Lung (tissue), 16 donors: ENCODE results near the gene LMX1B. TPM values are rescaled to one million over a fixed set of nuclear protein-coding genes. Genes with fewer than 3 reads are reported as not detected.

Experiments
- ATAC-seq: fragments of 200-7000 bp; cut with Tn5 transposase; one replicate; pipeline ENCODE4 v1.9.1; 2020; ENCODE audit warnings: moderate number of reproducible peaks; ENCODE audit not compliant: insufficient read depth, low FRiP score
- DNase-seq, 3 donors: peaks; one replicate each; pipeline ENCODE4 v3.0.0-alpha.2; 2013 to 2017
- H3K27ac ChIP-seq, 2 donors: one replicate each; pipeline ENCODE4 v1.5.1; 2013; ENCODE audit warnings: mild to moderate bottlenecking in 2 of 2, moderate library complexity in 2 of 2, control low read depth in 1 of 2, inconsistent platforms in 1 of 2, low read depth in 1 of 2, low read length in 1 of 2
- H3K27me3 ChIP-seq, 3 donors: one replicate each; pipeline ENCODE4 v1.5.1; 2013; ENCODE audit warnings: low read length in 2 of 3; ENCODE audit not compliant: control insufficient read depth in 3 of 3, insufficient read depth in 3 of 3
- H3K36me3 ChIP-seq, 4 donors: one replicate each; pipeline ENCODE4 v1.5.1; 2013; ENCODE audit warnings: low read length in 4 of 4, mild to moderate bottlenecking in 1 of 4, moderate library complexity in 1 of 4; ENCODE audit not compliant: control insufficient read depth in 4 of 4, insufficient read depth in 4 of 4
- H3K4me1 ChIP-seq, 5 donors: one replicate each; pipeline ENCODE4 v1.5.1; 2013; ENCODE audit warnings: low read length in 5 of 5, mild to moderate bottlenecking in 2 of 5, moderate library complexity in 1 of 5; ENCODE audit not compliant: control insufficient read depth in 5 of 5, insufficient read depth in 5 of 5
- H3K4me3 ChIP-seq: one replicate; pipeline ENCODE4 v1.5.1; 2013; ENCODE audit warnings: mild to moderate bottlenecking, control low read depth, moderate library complexity
- H3K9ac ChIP-seq, 2 donors: one replicate each; pipeline ENCODE4 v1.5.1; 2013; ENCODE audit warnings: low read length in 2 of 2, control low read depth in 1 of 2; ENCODE audit not compliant: insufficient read depth in 1 of 2
- H3K9me3 ChIP-seq, 4 donors: one replicate each; pipeline ENCODE4 v1.5.1; 2013; ENCODE audit warnings: low read length in 3 of 4, mild to moderate bottlenecking in 1 of 4, moderate library complexity in 1 of 4; ENCODE audit not compliant: control insufficient read depth in 4 of 4, insufficient read depth in 3 of 4
- CTCF ChIP-seq: IDR thresholded peaks from 2 replicates; pipeline ENCODE4 v1.5.1; 2012; ENCODE audit warnings: mild to moderate bottlenecking; ENCODE audit errors: control extremely low read depth, extremely low read depth
- WGBS, 2 donors: extraction: QIAGEN DNeasy Blood & Tissue Kit; methylation state at CpG; one replicate each; pipeline ENCODE4 v1.1.7; 2013; 5-methylcytosine and 5-hydroxymethylcytosine counted together
- long read RNA-seq, 5 donors: transcript quantifications; one replicate each; lab custom pipeline, GENCODE V29; 2026
- polyA plus RNA-seq, 2 donors: library from polyadenylated mRNA; stranded (reverse); fragments of 200-250 nt; gene quantifications; one replicate each; pipeline ENCODE4 v1.2.1, GENCODE V29; 2013
- total RNA-seq, 2 donors: library from RNA; depleted of rRNA in 1 of 2; stranded (reverse); fragments of >200 nt in 1 of 2; gene quantifications; one replicate each; pipeline ENCODE4 v1.2.1, GENCODE V29; 2014 to 2021
- donor health status: control.
- donor health status: control.
- donor health status: Bipolar disorder and iron deficiency.
- donor health status: healthy.
- donor health status: DM: yes; HTN: yes; CAD: no.

Gene LMX1B
- under 1 TPM; 0.14 to 0.77 TPM for total RNA-seq
- polyA plus RNA-seq: under 1 TPM; under 0.01 to 0.06 TPM
- long read RNA-seq, donor 1: 0 reads
- long read RNA-seq, donor 2: 0 reads
- long read RNA-seq, donor 3: 0 reads
- long read RNA-seq, donor 4: 0 reads
- long read RNA-seq, donor 5: 0 reads

GRCh38 chr9:126613651-126614050, at the start of gene LMX1B:
Gene LMX1B (plus strand): TSS chr9:126613928. CDS start chr9:126614450, 522 bp downstream.
- Histone ChIP-seq H3K4me3 (no peak within 1 kb of the TSS), H3K27me3 (peaks cover 21 to 80% (median 62%) of the 10 kb centered on the region in 3 donors), H3K9ac (no peak within 1 kb of the TSS), H3K9me3 (peaks cover 0 to 6% (median 0%) of the 10 kb centered on the region in 4 donors), H3K4me1 (peaks cover 0 to 29% (median 6%) of the 10 kb centered on the region in 5 donors), H3K27ac (no peak within 1 kb of the TSS), H3K36me3 (no peaks in the 10 kb centered on the region)
- DNase-seq (peak in 1 of 3 donors; percentile 71), ATAC-seq (no peak)
- 1% methylated on average over 37 to 58 of the region's 58 CpGs for WGBS, 2 donors
- TF ChIP-seq CTCF: no peak

- no peaks in the 10 kb centered on the region for H3K4me1 ChIP-seq
- H3K36me3 ChIP-seq: no peaks in the 10 kb centered on the region
- no peak overlapping the region for H3K27ac ChIP-seq
- no peak overlapping the region for H3K9ac ChIP-seq
- ATAC-seq (no peak), DNase-seq (no peak)
- WGBS, 2 donors: 23 to 25% methylated on average over 9 to 10 of the region's 10 CpGs
- no peak overlapping the region for H3K4me3 ChIP-seq
- peaks cover 0 to 3% (median 0%) of the 10 kb centered on the region in 4 donors for H3K9me3 ChIP-seq
- no peak for TF ChIP-seq CTCF
- peaks cover 0 to 39% (median 30%) of the 10 kb centered on the region in 3 donors for H3K27me3 ChIP-seq
Measured at GRCh38 chr9:126564128-126564527, 49.6 kb upstream of the LMX1B start.

DNA sequence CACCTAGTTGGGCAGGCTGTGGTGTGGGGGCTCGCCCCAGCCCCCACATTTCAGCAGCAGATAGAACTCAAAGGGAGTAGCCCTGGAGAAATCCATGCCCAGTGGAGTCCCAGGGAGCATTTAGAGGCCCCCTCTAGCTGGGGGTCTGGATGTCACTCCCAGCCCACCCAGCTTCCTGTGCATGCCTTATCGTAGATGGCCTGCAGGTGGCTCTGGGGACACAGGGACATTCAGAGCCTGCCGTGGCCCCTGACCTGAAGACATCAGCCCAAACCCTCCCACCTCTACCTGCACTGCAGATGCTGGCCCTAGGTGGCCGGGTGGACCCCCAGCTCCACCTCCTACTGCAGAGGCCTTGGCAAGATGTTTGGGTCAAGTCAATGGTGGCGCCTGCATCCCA, 49.0 kb upstream of the LMX1B start:
- Histone ChIP-seq H3K27ac (no peak overlapping the region), H3K36me3 (no peaks in the 10 kb centered on the region), H3K4me1 (no peaks in the 10 kb centered on the region), H3K27me3 (peaks cover 0 to 38% (median 25%) of the 10 kb centered on the region in 3 donors), H3K4me3 (no peak overlapping the region), H3K9ac (no peak overlapping the region), H3K9me3 (peaks cover 0 to 8% (median 0%) of the 10 kb centered on the region in 4 donors)
- no peak for DNase-seq
- TF ChIP-seq CTCF: no peak
- WGBS, 2 donors: 57% methylated on average over 5 of the region's 5 CpGs
- no peak for ATAC-seq
